Testis (tissue), 3 donors: ENCODE measurements around the gene MAP1LC3B. TPM values are rescaled to one million over a fixed set of nuclear protein-coding genes. Genes with fewer than 3 reads are reported as not detected.

ENCODE experiments used
- DNase-seq: peaks from one replicate; pipeline ENCODE4 v3.0.0-alpha.2; 2019
- H3K27ac ChIP-seq, 2 donors: fragments of 200-600 bp; sonication (generic); one replicate each; pipeline ENCODE4 v1.5.1; 2019
- H3K27me3 ChIP-seq: fragments of 200-600 bp; sonication (generic); one replicate; pipeline ENCODE4 v1.5.1; 2019
- H3K36me3 ChIP-seq: fragments of 200-600 bp; sonication (generic); one replicate; pipeline ENCODE4 v1.5.1; 2017; ENCODE audit warnings: low read depth; ENCODE audit errors: missing control alignments
- H3K4me1 ChIP-seq: fragments of 200-600 bp; sonication (generic); one replicate; pipeline ENCODE4 v1.5.1; 2019
- H3K4me3 ChIP-seq, 2 donors: fragments of 200-600 bp; sonication (generic); one replicate each; pipeline ENCODE4 v1.5.1; 2017 to 2019
- H3K9me3 ChIP-seq: fragments of 200-600 bp; sonication (generic); one replicate; pipeline ENCODE4 v1.5.1; 2017
- POLR2A ChIP-seq: fragments of 450-650 bp; IDR thresholded peaks from one replicate; pipeline ENCODE4 v1.6.1; 2017; ENCODE audit warnings: antibody characterized with exemption, mild to moderate bottlenecking, moderate library complexity
- WGBS, 2 donors: methylation state at CpG; one replicate each; pipeline ENCODE4 v1.1.5; 2018; 5-methylcytosine and 5-hydroxymethylcytosine counted together
- intact Hi-C: fragments of 100-400 bp; cut with DNase I; formaldehyde crosslinking; loops from one replicate; pipeline ENCODE4 v1.15.1; 2023; ENCODE audit warnings: low total_unique reads
- polyA plus RNA-seq: library from polyadenylated mRNA; stranded (reverse); fragments of 350-450 nt; fragmentation: Illumina TruSeq; extraction: RNeasy Lipid Tissue Mini Kit (QIAGEN cat#74804); gene quantifications from one replicate; pipeline ENCODE4 v1.2.3, GENCODE V29; 2014; ENCODE audit warnings: low read depth, low replicate concordance; ENCODE audit not compliant: insufficient read depth
- total RNA-seq, 2 donors: library from RNA; depleted of rRNA; stranded (reverse); fragments of >200 nt; gene quantifications; one replicate each; pipeline ENCODE4 v1.2.3, GENCODE V29; 2016
- TF ChIP-seq, protein P1 (sequence below), 3 experiments: fragments of 450-650 bp in 2 of 3; fragments of 200-600 bp in 1 of 3; sonication (generic) in 1 of 3; IDR thresholded peaks; one replicate each; pipeline ENCODE4 v1.5.1; 2016 to 2019; ENCODE audit warnings: antibody characterized with exemption in 3 of 3, mild to moderate bottlenecking in 2 of 3, moderate library complexity in 1 of 3

Gene MAP1LC3B
- total and polyA plus RNA-seq, 3 donors from 2014 or later: 69.1 to 114 (median 73.1) TPM

DNA sequence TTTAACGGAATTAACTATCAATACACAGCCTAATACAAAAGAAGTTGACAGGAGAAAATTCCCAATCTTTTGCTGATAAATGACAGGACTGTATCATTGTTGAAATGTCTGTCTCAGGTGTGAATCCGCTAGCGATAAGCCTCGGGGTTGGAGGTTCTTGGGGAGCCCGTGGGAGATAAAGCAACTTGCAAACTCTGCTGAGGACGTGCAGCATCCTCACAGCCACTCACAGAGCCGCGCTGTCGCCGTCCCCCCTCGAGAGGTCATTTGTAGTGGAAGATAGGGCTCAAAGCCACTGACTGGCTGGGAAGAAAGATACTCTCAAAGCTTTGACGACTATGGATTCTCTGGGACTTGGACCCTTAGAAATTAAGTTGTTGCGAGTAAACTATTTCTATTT is 17.0 kb downstream of the MAP1LC3B start:
- Histone ChIP-seq H3K27me3 (no peaks in the 10 kb centered on the region), H3K27ac (no peak overlapping the region), H3K9me3 (no peaks in the 10 kb centered on the region), H3K4me3 (no peak overlapping the region), H3K4me1 (no peaks in the 10 kb centered on the region), H3K36me3 (peaks cover 3% of the 10 kb centered on the region)
- TF ChIP-seq POLR2A: no peak
- TF ChIP-seq, protein P1, sequence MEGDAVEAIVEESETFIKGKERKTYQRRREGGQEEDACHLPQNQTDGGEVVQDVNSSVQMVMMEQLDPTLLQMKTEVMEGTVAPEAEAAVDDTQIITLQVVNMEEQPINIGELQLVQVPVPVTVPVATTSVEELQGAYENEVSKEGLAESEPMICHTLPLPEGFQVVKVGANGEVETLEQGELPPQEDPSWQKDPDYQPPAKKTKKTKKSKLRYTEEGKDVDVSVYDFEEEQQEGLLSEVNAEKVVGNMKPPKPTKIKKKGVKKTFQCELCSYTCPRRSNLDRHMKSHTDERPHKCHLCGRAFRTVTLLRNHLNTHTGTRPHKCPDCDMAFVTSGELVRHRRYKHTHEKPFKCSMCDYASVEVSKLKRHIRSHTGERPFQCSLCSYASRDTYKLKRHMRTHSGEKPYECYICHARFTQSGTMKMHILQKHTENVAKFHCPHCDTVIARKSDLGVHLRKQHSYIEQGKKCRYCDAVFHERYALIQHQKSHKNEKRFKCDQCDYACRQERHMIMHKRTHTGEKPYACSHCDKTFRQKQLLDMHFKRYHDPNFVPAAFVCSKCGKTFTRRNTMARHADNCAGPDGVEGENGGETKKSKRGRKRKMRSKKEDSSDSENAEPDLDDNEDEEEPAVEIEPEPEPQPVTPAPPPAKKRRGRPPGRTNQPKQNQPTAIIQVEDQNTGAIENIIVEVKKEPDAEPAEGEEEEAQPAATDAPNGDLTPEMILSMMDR (IDR thresholded peaks at IDR 0.05): no peak
- DNase-seq: no peak
- intact Hi-C loops: no loop called here
- WGBS, 2 donors: 90 to 95% methylated on average over 13 of the region's 13 CpGs

- Histone ChIP-seq H3K4me1 (no peaks in the 10 kb centered on the region), H3K36me3 (peaks cover 3% of the 10 kb centered on the region), H3K27me3 (no peaks in the 10 kb centered on the region), H3K27ac (no peak overlapping the region), H3K9me3 (no peaks in the 10 kb centered on the region), H3K4me3 (no peak overlapping the region)
- 92 to 96% methylated on average over 13 of the region's 13 CpGs for whole genome bisulfite sequencing, 2 donors
- intact Hi-C loops: loop anchor here (10.0 kb wide), 2 partner anchors 225 to 355 kb away; partner anchors contain the start of gene KLHDC4
- TF ChIP-seq, protein P1 (IDR thresholded peaks at IDR 0.05): no peak
- TF ChIP-seq POLR2A: no peak
- DNase-seq: no peak
Measured at GRCh38 chr16:87409781-87410180, 17.6 kb downstream of the MAP1LC3B start.

GRCh38 chr16:87410530-87410929 is 18.4 kb downstream of the MAP1LC3B start:
- intact Hi-C loops: loop anchor here (10.0 kb wide), 2 partner anchors 224 to 354 kb away; partner anchors contain the start of gene KLHDC4
- H3K27ac ChIP-seq: no peak overlapping the region
- WGBS, 2 donors: 92 to 93% methylated on average over 5 to 11 of the region's 11 CpGs
- no peaks in the 10 kb centered on the region for H3K27me3 ChIP-seq
- peaks cover 3% of the 10 kb centered on the region for H3K36me3 ChIP-seq
- no peak for DNase-seq
- H3K4me3 ChIP-seq: no peak overlapping the region
- TF ChIP-seq, protein P1 (IDR thresholded peaks at IDR 0.05): no peak
- no peak for TF ChIP-seq POLR2A
- no peaks in the 10 kb centered on the region for H3K9me3 ChIP-seq
- no peaks in the 10 kb centered on the region for H3K4me1 ChIP-seq

- H3K27ac ChIP-seq: no peak overlapping the region
- H3K4me3 ChIP-seq: no peak overlapping the region
- H3K36me3 ChIP-seq: peaks cover 3% of the 10 kb centered on the region
- no peaks in the 10 kb centered on the region for H3K4me1 ChIP-seq
- H3K9me3 ChIP-seq: no peaks in the 10 kb centered on the region
- no peaks in the 10 kb centered on the region for H3K27me3 ChIP-seq
- TF ChIP-seq POLR2A: no peak
- TF ChIP-seq, protein P1 (IDR thresholded peaks at IDR 0.05): no peak
- intact Hi-C loops: loop anchor here (10.0 kb wide), 2 partner anchors 224 to 354 kb away; partner anchors contain the start of gene KLHDC4
- no peak for DNase-seq
- WGBS, 2 donors: 82 to 83% methylated on average over 13 to 14 of the region's 14 CpGs
Measured at GRCh38 chr16:87410968-87411367, 18.8 kb downstream of the MAP1LC3B start.
